Common myeloid progenitor, CD34-positive (primary cell): ENCODE measurements around the gene STON1.

ENCODE experiments used
- CTCF ChIA-PET: fragments of 350-600 bp; sonication (Branson Sonifier 250); formaldehyde crosslinking; loops from one replicate; lab custom pipeline; 2021; ENCODE audit warnings: antibody characterized with exemption; lab: Charles Lee
- POLR2A ChIA-PET: fragments of 350-600 bp; sonication (Branson Sonifier 250); formaldehyde crosslinking; loops from one replicate; lab custom pipeline; 2021; ENCODE audit warnings: antibody characterized with exemption; lab: Charles Lee
- DNase-seq, 3 donors: peaks; one replicate each; pipeline versions ENCODE4 v3.0.0 to v3.0.0-alpha.2; 2013
- H3K27ac ChIP-seq, 2 experiments: 1 replicate in 1 of 2; 2 replicates in 1 of 2; pipeline ENCODE4 v1.7.0; 2013; ENCODE audit warnings: inconsistent platforms in 2 of 2, low read length in 2 of 2, mild to moderate bottlenecking in 2 of 2, low read depth in 1 of 2, moderate library complexity in 1 of 2; ENCODE audit not compliant: severe bottlenecking in 2 of 2, insufficient read depth in 1 of 2, poor library complexity in 1 of 2
- H3K27me3 ChIP-seq, 5 experiments: replicated peaks in 2 of 5; 1 replicate in 3 of 5; 2 replicates in 2 of 5; pipeline versions ENCODE4 v1.6.1 to v1.7.0; 2013; ENCODE audit warnings: low read length in 4 of 5, mild to moderate bottlenecking in 2 of 5, moderate library complexity in 2 of 5, inconsistent platforms in 1 of 5; ENCODE audit not compliant: insufficient read depth in 5 of 5, control insufficient read depth in 4 of 5
- H3K36me3 ChIP-seq, 4 experiments: 1 replicate in 2 of 4; 2 replicates in 2 of 4; pipeline versions ENCODE4 v1.6.1 to v1.7.0; 2013; ENCODE audit warnings: low read length in 3 of 4, control low read depth in 1 of 4, mild to moderate bottlenecking in 1 of 4; ENCODE audit not compliant: control insufficient read depth in 4 of 4, insufficient read depth in 4 of 4
- H3K4me1 ChIP-seq, 4 experiments: 1 replicate in 3 of 4; 2 replicates in 1 of 4; pipeline versions ENCODE4 v1.6.1 to v1.7.1; 2013; ENCODE audit warnings: low read length in 3 of 4, mild to moderate bottlenecking in 3 of 4, control low read depth in 1 of 4, inconsistent platforms in 1 of 4, moderate library complexity in 1 of 4; ENCODE audit not compliant: control insufficient read depth in 4 of 4, insufficient read depth in 4 of 4; ENCODE audit errors: control extremely low read depth in 1 of 4
- H3K4me3 ChIP-seq, 7 experiments: 1 replicate in 4 of 7; 2 replicates in 3 of 7; pipeline versions ENCODE4 v1.5.1 to v1.7.0; 2013; ENCODE audit warnings: mild to moderate bottlenecking in 7 of 7, low read length in 6 of 7, moderate library complexity in 6 of 7, inconsistent platforms in 2 of 7, low read depth in 2 of 7, control low read depth in 1 of 7; ENCODE audit not compliant: insufficient read depth in 4 of 7, control insufficient read depth in 1 of 7; ENCODE audit errors: extremely low read depth in 1 of 7
- H3K9me3 ChIP-seq, 5 experiments: 1 replicate in 4 of 5; 2 replicates in 1 of 5; pipeline versions ENCODE4 v1.6.1 to v1.7.1; 2013; ENCODE audit warnings: low read length in 4 of 5, mild to moderate bottlenecking in 2 of 5, inconsistent platforms in 1 of 5, low read depth in 1 of 5, moderate library complexity in 1 of 5; ENCODE audit not compliant: control insufficient read depth in 4 of 5, insufficient read depth in 2 of 5; ENCODE audit errors: control extremely low read depth in 1 of 5
- WGBS: methylation state at CpG from one replicate; pipeline ENCODE4 v1.1.5; 2013; ENCODE audit not compliant: insufficient coverage; 5-methylcytosine and 5-hydroxymethylcytosine counted together

The STON1 gene

GRCh38 chr2:48488545-48488944 lies 41.4 kb upstream of the STON1 start:
- CTCF ChIA-PET: no interaction called here
- Histone ChIP-seq H3K4me3 (no peak overlapping the region), H3K27me3 (no peaks in the 10 kb centered on the region), H3K27ac (no peak overlapping the region), H3K36me3 (peaks cover 7 to 25% (median 18%) of the 10 kb centered on the region in 4 experiments), H3K9me3 (no peaks in the 10 kb centered on the region), H3K4me1 (no peaks in the 10 kb centered on the region)
- POLR2A ChIA-PET: no interaction called here
- no peak for DNase-seq
- WGBS: 100% methylated on average over 1 of the region's 3 CpGs

GRCh38 chr2:48496849-48497248 lies 33.1 kb upstream of the STON1 start:
- Histone ChIP-seq H3K27ac (no peak overlapping the region), H3K4me1 (no peaks in the 10 kb centered on the region), H3K27me3 (no peaks in the 10 kb centered on the region), H3K4me3 (no peak overlapping the region), H3K36me3 (peaks cover 8 to 46% (median 20%) of the 10 kb centered on the region in 4 experiments), H3K9me3 (no peaks in the 10 kb centered on the region)
- ChIA-PET CTCF (no interaction called here), POLR2A (interaction anchor here (0.7 kb wide), 1 partner anchor 601 kb away, joined by 3 read pairs; no protein-coding TSS in a partner anchor)
- 90% methylated on average over 2 of the region's 2 CpGs for WGBS
- no peak for DNase-seq

- CTCF ChIA-PET: interaction anchor here (0.5 kb wide), 1 partner anchor 304 kb away, joined by 3 read pairs; no protein-coding TSS in a partner anchor
- Histone ChIP-seq H3K4me3 (no peak overlapping the region), H3K27me3 (no peaks in the 10 kb centered on the region)
Measured at GRCh38 chr2:48504647-48505327, 25.2 kb upstream of the STON1 start.

GRCh38 chr2:48507111-48507510 lies 22.8 kb upstream of the STON1 start:
- no peak overlapping the region for H3K4me3 ChIP-seq
- no peak for DNase-seq
- ChIA-PET CTCF (no interaction called here), POLR2A (no interaction called here)
- H3K27me3 ChIP-seq: no peaks in the 10 kb centered on the region
- no peaks in the 10 kb centered on the region for H3K9me3 ChIP-seq
- H3K27ac ChIP-seq: no peak overlapping the region
- peaks cover 16 to 47% (median 28%) of the 10 kb centered on the region in 4 experiments for H3K36me3 ChIP-seq
- peaks cover 0 to 6% (median under 1%) of the 10 kb centered on the region in 4 experiments for H3K4me1 ChIP-seq
- WGBS: 100% methylated on average over 4 of the region's 4 CpGs

More at GRCh38 chr2:48504647-48505327, 25.2 kb upstream of the STON1 start:
- POLR2A ChIA-PET: no interaction called here
- Histone ChIP-seq H3K4me1 (peaks cover 0 to 6% (median under 1%) of the 10 kb centered on the region in 4 experiments), H3K27ac (no peak overlapping the region), H3K36me3 (peaks cover 17 to 40% (median 27%) of the 10 kb centered on the region in 4 experiments), H3K9me3 (no peaks in the 10 kb centered on the region)
- 92% methylated on average over 2 of the region's 4 CpGs for WGBS
- peak in 1 of 3 donors; percentile 15 for DNase-seq

GRCh38 chr2:48508461-48509124 lies 21.4 kb upstream of the STON1 start:
- H3K27ac ChIP-seq: peak overlapping the region in 1 of 2 experiments; percentile 45
- no peak overlapping the region for H3K4me3 ChIP-seq
- POLR2A ChIA-PET: no interaction called here
- H3K4me1 ChIP-seq: peaks cover 0 to 6% (median under 1%) of the 10 kb centered on the region in 4 experiments
- no peak for DNase-seq
- H3K27me3 ChIP-seq: no peaks in the 10 kb centered on the region
- WGBS: 88% methylated on average over 2 of the region's 5 CpGs
- peaks cover 14 to 49% (median 30%) of the 10 kb centered on the region in 4 experiments for H3K36me3 ChIP-seq
- CTCF ChIA-PET: interaction anchor here (1.5 kb wide), 1 partner anchor 10 kb away, joined by 4 read pairs; no protein-coding TSS in a partner anchor
- no peaks in the 10 kb centered on the region for H3K9me3 ChIP-seq

- Histone ChIP-seq H3K4me3 (no peak overlapping the region), H3K9me3 (no peaks in the 10 kb centered on the region), H3K27me3 (no peaks in the 10 kb centered on the region), H3K27ac (no peak overlapping the region), H3K36me3 (peaks cover 12 to 52% (median 30%) of the 10 kb centered on the region in 4 experiments), H3K4me1 (peaks cover 0 to 6% (median under 1%) of the 10 kb centered on the region in 4 experiments)
- DNase-seq: no peak
- 75% methylated on average over 2 of the region's 3 CpGs for WGBS
- ChIA-PET POLR2A (no interaction called here), CTCF (no interaction called here)
Measured at GRCh38 chr2:48510329-48510728, 19.6 kb upstream of the STON1 start.
